HG03442 (cell line): ENCODE results near the gene DHRS3.

ENCODE experiments used
- ATAC-seq: cut with Tn5 transposase; IDR thresholded peaks from one replicate; pipeline ENCODE4 v1.9.1; 2021; ENCODE audit warnings: mild to moderate bottlenecking, moderate library complexity; ENCODE audit not compliant: unreplicated experiment

DHRS3 gene

DNA sequence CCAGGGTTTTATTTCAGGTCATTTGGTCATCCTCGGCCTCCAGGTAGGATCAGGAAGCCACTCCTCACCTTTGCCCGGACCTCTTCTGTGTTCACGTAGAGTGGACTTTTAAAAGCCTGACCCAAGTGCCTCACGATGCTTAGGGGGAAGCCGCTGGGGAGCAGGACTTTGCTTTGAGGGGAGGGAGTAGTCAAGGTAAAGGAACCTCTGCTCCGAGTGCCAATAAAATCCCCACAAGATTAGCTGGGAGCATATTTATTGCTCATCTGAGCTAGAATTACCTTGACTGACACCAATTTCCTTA lies 603 bp upstream of the DHRS3 start:
- ATAC-seq: no peak

DNA sequence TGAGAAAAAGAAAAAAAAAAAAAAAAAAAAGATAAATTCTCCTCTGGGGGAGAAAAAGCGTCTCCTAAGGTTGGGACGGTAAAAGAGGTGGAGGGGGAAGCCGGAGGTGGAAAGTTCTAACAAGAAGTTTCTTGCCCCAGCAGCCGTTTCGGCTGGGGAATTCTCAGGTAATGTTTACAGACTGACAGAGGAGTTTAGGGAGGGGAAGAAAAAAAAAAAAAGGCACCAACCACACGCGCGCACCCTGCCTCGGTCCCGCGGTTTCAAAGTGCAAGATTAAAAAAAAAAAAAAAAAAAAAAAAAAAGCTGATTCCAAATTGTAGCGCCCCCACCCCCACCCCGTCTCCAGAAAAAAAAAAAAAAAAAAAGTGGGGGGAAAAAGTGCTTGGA lies 504 bp downstream of the DHRS3 start:
- no peak for ATAC-seq

GRCh38 chr1:12616709-12617373 lies 1.2 kb downstream of the DHRS3 start:
- ATAC-seq: no peak

- ATAC-seq: no peak
These were observed 1.9 kb downstream of the DHRS3 start for GRCh38 chr1:12615865-12616708.

- no peak for ATAC-seq
These were observed 2.7 kb downstream of the DHRS3 start for GRCh38 chr1:12615159-12615864.

- no peak for ATAC-seq
These were observed 3.4 kb downstream of the DHRS3 start for GRCh38 chr1:12614402-12615158.

GRCh38 chr1:12613180-12613579 lies 4.8 kb downstream of the DHRS3 start:
- ATAC-seq: no peak

- no peak for ATAC-seq
These were observed 7.1 kb downstream of the DHRS3 start for GRCh38 chr1:12610941-12611340.

GRCh38 chr1:12610305-12610935 lies 7.6 kb downstream of the DHRS3 start:
- no peak for ATAC-seq

GRCh38 chr1:12609469-12610003 lies 8.5 kb downstream of the DHRS3 start:
- ATAC-seq: no peak

- ATAC-seq: no peak
These were observed 9.6 kb downstream of the DHRS3 start for GRCh38 chr1:12608311-12608957.

DNA sequence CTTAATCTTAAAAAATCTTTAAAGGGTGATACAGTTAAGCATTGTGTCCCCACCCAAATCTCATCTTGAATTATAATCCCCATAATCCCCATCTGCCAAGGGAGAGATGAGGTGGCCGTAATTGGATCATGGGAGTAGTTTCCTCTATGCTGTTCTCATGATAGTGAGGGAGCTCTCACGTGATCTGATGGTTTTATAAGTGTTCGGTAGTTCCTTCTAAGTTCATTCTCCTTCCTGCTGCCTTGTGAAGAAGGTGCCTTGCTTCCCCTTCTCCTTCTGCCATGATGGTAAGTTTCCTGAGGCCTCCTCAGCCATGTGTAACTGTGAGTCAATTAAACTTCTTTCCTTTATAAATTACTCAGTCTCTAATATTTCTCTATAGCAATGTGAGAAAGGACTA lies 10.7 kb downstream of the DHRS3 start:
- ATAC-seq: no peak

GRCh38 chr1:12604986-12605385 lies 13.0 kb downstream of the DHRS3 start:
- ATAC-seq: no peak

DNA sequence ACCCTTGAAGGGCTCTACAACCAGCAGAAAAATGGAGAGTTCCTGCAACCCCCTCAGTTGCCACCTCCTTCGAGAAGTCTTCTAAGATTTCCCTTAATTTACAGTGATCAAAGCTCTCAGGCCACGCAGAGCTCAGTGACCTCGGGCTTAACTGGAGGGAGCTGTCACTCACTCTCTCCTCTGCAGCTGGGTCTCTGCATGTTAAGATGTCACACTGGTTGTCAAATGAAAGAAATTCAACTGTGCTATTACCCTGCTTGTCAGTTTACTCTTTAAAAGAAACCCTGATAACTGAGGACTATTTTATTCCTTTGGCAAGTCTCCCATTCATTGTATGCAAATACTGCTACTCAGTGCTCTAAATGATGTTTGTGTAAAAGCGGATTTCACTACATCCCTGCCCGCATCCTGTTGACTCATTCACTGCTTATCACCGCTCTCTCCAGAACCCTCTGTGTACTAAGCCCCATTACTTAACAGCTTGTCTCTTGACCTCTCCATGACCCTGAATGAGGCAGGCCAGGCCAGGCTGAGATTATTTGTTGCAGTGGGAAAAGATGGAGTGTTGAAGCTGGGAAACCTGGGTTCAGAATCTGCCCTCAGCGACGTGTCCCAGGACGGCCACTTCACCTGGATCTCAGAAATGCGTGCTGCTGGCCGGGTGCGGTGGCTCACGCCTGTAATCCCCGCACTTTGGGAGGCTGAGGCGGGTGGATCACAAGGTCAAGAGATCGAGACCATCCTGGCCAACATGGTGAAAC lies 13.7 kb downstream of the DHRS3 start:
- peak; percentile 71 for ATAC-seq

DNA sequence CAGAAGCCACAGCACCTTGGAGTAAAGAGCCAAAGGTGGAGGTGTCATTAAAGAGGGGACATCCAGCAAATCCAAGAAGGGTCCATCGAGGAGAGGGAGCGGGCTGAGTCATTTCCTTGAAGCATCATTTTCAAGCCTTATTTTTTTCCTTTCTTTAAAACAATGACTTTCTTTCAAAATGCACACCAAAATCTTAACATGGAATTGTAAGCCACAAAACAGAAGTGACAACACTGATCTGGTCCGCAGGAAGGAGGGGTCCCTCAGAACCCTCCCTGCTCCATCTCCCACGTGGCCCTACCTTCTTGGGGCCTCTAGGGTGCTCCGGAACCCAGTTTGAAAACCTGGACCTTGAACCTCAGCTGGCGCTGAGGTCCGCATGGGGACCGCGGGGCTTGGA lies 14.8 kb downstream of the DHRS3 start:
- ATAC-seq: no peak

GRCh38 chr1:12602659-12603024 lies 15.4 kb downstream of the DHRS3 start:
- no peak for ATAC-seq

GRCh38 chr1:12601700-12602658 lies 16.0 kb downstream of the DHRS3 start:
- ATAC-seq: no peak
